Activated naive CD8-positive, alpha-beta T cell treated with anti-CD3 and anti-CD28 coated beads for 36 hours (primary cell): Measurements from ENCODE around the gene IFRD2. TPM values are rescaled to one million over a fixed set of nuclear protein-coding genes. Genes with fewer than 3 reads are reported as not detected.

Source experiments
- DNase-seq: peaks from one replicate; pipeline ENCODE4 v3.0.0; 2021
- H3K27ac Mint-ChIP-seq: one replicate; pipeline ENCODE4 v1.8.0; 2022; ENCODE audit warnings: mild to moderate bottlenecking, moderate library complexity, mixed read lengths
- H3K27me3 Mint-ChIP-seq: one replicate; pipeline ENCODE4 v1.8.0; 2022; ENCODE audit warnings: mild to moderate bottlenecking, mixed read lengths
- H3K36me3 Mint-ChIP-seq: one replicate; pipeline ENCODE4 v1.8.0; 2021; ENCODE audit warnings: mild to moderate bottlenecking, mixed read lengths
- H3K4me1 Mint-ChIP-seq: one replicate; pipeline ENCODE4 v1.8.0; 2021; ENCODE audit warnings: mixed read lengths
- H3K4me3 Mint-ChIP-seq: one replicate; pipeline ENCODE4 v1.8.0; 2022; ENCODE audit warnings: mild to moderate bottlenecking, moderate library complexity, mixed read lengths
- H3K9me3 Mint-ChIP-seq: one replicate; pipeline ENCODE4 v1.8.0; 2022; ENCODE audit warnings: mixed read lengths
- total RNA-seq, 2 experiments: library from RNA; stranded (reverse); gene quantifications; one replicate each; pipeline ENCODE4 v1.2.3, GENCODE V29; 2021

The IFRD2 gene, protein sequence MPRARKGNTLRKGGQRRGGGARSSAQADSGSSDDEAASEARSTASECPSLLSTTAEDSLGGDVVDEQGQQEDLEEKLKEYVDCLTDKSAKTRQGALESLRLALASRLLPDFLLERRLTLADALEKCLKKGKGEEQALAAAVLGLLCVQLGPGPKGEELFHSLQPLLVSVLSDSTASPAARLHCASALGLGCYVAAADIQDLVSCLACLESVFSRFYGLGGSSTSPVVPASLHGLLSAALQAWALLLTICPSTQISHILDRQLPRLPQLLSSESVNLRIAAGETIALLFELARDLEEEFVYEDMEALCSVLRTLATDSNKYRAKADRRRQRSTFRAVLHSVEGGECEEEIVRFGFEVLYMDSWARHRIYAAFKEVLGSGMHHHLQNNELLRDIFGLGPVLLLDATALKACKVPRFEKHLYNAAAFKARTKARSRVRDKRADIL
- 100 to 1,000 TPM; 177 to 182 TPM for total RNA-seq

DNA sequence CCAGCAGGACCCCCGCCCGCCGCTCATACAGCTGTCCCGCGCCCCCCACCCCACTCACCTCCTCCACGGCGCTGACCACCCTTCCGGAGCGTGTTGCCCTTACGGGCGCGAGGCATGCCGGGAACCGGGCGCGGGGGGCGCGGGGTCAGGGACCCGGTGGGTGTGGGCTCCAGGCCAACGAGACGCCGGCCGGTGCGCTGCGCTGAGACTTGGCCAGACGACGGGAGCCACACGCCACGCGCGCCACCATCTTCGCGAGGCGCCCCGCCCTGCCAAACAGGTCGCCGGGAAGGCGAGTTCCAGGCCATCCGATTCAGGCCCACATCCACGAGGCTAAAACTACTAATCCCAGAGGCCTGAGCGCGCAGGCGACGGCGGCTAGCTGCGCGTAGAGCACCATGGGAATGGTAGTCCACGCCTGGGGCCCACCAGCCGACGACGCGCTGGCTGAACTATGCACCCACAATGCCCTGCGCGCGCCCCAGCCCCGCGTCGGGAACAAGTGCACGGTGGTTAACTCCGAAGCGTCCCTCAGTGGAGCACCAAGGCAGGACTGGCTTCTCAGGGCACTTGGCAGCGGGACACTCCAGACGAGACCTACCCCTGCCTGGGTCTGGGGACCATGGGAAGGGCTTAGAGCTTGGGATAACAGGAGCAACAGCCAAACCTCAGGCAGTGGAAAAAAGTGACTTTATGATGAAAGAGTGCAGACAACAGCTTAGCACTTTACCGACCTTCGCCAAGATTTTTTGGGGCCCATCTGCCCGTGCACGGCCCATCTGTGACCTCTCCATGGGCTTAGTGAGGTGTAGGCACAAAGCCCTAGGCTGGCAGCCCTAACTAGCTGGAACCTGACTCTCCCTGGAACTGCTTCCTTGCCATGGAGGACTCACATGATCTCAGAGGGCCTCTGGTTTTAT, at the start of gene IFRD2:
TSS of gene IFRD2 (minus strand) at position 271 of the 920 bp plus-strand sequence. CDS start at position 116, 155 bp downstream.
- Mint-ChIP-seq H3K27ac (peak within 1 kb of the TSS; percentile 94), H3K36me3 (peaks cover 12% of the 10 kb centered on the region), H3K27me3 (no peaks in the 10 kb centered on the region), H3K4me3 (peak within 1 kb of the TSS; percentile 97), H3K4me1 (peaks cover 8% of the 10 kb centered on the region), H3K9me3 (no peaks in the 10 kb centered on the region)
- peak; percentile 97 for DNase-seq

DNA sequence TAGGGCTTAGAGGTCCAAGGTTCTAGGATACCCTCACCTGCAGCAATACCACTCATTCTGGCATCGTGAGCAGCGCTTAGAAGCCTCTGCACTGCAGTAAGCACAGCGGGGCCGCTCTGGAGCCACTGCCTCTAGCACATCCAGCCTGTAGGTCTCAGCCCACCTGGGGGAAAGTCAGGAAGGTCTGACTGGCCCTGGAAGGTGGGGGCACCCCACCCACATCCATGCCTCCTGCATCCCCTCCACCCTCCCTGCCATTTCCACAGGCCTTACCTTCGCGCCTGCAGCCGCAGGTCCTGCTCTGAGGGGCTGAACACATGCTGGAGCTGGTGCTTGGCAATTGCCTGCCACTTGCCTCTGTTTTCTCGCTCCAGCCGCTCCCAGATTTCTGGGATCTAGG, 49.3 kb upstream of the IFRD2 start:
- Mint-ChIP-seq H3K36me3 (peaks cover 32% of the 10 kb centered on the region), H3K4me3 (peak overlapping the region; percentile 97), H3K27me3 (no peaks in the 10 kb centered on the region), H3K27ac (peak overlapping the region; percentile 90), H3K9me3 (no peaks in the 10 kb centered on the region), H3K4me1 (peaks cover 26% of the 10 kb centered on the region)
- DNase-seq = no peak

DNA sequence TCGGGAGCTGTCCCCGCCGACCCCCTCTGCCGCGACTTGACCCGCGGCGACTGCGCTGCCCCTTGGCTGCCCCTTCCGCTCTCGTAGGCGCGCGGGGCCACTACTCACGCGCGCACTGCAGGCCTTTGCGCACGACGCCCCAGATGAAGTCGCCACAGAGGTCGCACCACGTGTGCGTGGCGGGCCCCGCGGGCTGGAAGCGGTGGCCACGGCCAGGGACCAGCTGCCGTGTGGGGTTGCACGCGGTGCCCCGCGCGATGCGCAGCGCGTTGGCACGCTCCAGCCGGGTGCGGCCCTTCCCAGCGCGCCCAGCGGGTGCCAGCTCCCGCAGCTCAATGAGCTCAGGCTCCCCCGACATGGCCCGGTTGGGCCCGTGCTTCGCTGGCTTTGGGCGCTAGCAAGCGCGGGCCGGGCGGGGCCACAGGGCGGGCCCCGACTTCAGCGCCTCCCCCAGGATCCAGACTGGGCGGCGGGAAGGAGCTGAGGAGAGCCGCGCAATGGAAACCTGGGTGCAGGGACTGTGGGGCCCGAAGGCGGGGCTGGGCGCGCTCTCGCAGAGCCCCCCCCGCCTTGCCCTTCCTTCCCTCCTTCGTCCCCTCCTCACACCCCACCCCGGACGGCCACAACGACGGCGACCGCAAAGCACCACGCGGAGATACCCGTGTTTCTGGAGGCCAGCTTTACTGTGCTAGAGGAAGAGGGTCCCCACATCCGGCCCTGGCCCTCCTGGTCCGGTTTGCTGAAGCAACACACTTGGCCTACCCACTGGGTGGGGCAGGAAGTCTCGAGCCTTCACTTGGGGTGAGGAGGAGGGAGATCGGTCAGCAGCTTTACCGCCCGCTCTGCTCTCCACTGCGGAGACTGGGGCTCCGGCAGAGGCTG, 48.5 kb upstream of the IFRD2 start, which contains the start of gene RASSF1:
TSS of gene RASSF1 (minus strand) at position 389 of the 882 bp plus-strand sequence. CDS start at position 358, 31 bp downstream.
- H3K4me1 Mint-ChIP-seq = peaks cover 26% of the 10 kb centered on the region

DNA sequence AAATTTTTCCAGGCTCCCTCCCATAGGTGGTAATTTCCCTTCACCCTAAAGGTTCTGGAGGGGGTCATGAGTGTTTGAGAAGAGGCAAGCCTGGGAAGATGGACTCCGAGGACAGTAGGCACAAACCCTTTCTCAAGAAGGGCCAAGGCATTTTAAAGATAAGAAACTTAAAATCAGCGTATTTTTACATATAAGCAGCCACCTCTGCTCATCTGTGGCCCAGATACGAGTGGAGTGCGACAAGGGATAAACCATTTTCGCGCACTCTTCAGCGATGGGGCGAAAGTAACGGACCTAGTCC, 47.9 kb upstream of the IFRD2 start:
- H3K9me3 Mint-ChIP-seq = no peaks in the 10 kb centered on the region

More for the DNA sequence above, 48.5 kb upstream of the IFRD2 start, which contains the start of gene RASSF1:
- no peaks in the 10 kb centered on the region for H3K27me3 Mint-ChIP-seq
- H3K36me3 Mint-ChIP-seq = peaks cover 40% of the 10 kb centered on the region
- peak; percentile 86 for DNase-seq
- no peaks in the 10 kb centered on the region for H3K9me3 Mint-ChIP-seq
- peak within 1 kb of the TSS; percentile 97 for H3K4me3 Mint-ChIP-seq
- H3K27ac Mint-ChIP-seq = peak within 1 kb of the TSS; percentile 98

DNA sequence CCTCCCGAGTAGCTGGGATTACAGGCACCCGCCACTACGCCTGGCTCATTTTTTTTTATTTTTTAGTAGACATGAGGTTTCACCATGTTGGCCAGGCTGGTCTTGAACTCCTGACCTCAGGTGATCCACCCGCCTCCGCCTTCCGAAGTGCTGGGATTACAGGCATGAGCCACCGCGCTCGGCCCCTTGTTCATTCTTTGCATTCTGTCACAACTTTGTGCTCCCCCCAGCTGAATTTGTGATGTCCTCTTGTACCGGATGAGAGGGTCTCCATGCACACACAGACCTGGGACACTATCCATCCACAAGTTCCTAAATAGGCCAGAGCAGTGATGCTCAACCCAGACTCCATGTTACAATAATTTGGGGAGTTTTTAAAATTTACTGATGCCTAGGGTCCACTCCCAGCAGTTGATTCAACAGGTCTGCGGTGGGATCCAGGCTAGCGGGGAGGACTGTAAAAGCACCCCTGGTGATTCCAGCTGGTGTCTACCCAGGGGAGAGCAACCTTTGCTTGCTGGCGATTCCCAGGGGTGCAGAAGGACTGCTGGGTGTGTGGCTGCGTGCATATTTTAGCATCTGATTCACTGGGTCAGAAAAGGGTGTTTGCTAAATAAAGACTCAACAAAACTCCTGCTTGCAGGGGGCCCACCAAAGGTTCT, 47.4 kb upstream of the IFRD2 start:
- Mint-ChIP-seq H3K27ac (peak overlapping the region; percentile 98), H3K9me3 (no peaks in the 10 kb centered on the region), H3K4me3 (peak overlapping the region; percentile 97), H3K27me3 (no peaks in the 10 kb centered on the region), H3K4me1 (peaks cover 32% of the 10 kb centered on the region), H3K36me3 (peaks cover 47% of the 10 kb centered on the region)
- DNase-seq = no peak

More for the DNA sequence above, 47.9 kb upstream of the IFRD2 start:
- Mint-ChIP-seq H3K27me3 (no peaks in the 10 kb centered on the region), H3K4me1 (peaks cover 32% of the 10 kb centered on the region), H3K4me3 (peak overlapping the region; percentile 97), H3K27ac (peak overlapping the region; percentile 98), H3K36me3 (peaks cover 46% of the 10 kb centered on the region)
- DNase-seq = no peak

DNA sequence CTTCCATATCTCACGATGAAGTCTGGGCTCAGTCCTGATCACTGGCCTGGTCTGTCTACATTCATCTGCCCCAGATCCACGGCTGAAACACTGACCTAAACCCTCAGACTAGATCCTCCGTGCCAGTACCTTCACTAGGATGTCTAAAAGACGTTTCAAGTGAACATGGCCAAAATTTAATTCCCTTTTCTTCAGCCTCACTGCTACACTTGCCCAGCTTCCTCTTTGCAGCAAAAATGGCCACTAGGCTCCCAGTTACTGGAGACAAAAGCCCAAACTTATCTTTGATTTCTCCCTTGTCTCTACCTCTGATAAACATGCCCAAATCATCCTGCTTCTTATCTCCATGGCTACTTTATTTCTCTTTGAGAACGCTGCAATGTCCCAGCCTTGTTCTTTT, 46.7 kb upstream of the IFRD2 start:
- Mint-ChIP-seq H3K27ac (peak overlapping the region; percentile 98), H3K9me3 (no peaks in the 10 kb centered on the region), H3K27me3 (no peaks in the 10 kb centered on the region), H3K36me3 (peaks cover 53% of the 10 kb centered on the region), H3K4me1 (peaks cover 37% of the 10 kb centered on the region), H3K4me3 (peak overlapping the region; percentile 97)
- DNase-seq = no peak

DNA sequence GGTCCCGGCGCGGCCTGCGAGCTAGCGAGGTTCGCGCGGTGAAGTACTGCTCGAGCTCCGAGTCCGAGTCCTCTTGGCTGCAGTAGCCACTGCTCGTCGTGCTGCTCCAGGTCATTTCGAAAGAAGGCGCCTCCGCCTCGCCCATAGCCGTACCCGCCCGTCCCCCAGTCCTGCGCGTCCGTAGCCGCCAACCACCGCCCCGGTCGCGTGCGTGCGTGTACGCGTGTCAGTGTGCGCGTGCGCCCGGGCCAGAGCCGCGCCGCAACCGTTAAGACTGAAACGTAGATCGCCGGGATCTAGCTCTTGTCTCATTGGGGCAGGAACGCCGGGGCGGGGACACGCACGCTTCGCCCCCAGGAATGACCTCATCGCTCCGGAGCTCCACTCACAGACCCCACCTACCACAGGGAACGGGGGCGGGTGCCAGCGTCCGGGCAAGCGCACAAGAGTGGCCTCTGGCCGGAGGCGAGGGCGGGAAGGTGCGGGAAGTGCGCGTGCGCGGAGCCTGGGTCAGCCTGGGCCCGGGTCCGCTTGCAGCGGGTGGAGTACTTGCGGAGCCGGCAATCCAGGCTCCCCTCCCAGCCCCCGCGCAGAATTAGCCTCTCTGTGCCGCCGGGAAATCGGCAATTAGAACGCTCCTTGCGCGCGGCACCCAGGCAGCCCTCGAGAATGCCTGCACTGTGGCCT, 45.1 kb upstream of the IFRD2 start:
- Mint-ChIP-seq H3K4me3 (peak overlapping the region; percentile 97), H3K27ac (peak overlapping the region; percentile 98), H3K36me3 (peaks cover 62% of the 10 kb centered on the region), H3K4me1 (peaks cover 47% of the 10 kb centered on the region), H3K27me3 (no peaks in the 10 kb centered on the region), H3K9me3 (no peaks in the 10 kb centered on the region)
- peak; percentile 98 for DNase-seq

DNA sequence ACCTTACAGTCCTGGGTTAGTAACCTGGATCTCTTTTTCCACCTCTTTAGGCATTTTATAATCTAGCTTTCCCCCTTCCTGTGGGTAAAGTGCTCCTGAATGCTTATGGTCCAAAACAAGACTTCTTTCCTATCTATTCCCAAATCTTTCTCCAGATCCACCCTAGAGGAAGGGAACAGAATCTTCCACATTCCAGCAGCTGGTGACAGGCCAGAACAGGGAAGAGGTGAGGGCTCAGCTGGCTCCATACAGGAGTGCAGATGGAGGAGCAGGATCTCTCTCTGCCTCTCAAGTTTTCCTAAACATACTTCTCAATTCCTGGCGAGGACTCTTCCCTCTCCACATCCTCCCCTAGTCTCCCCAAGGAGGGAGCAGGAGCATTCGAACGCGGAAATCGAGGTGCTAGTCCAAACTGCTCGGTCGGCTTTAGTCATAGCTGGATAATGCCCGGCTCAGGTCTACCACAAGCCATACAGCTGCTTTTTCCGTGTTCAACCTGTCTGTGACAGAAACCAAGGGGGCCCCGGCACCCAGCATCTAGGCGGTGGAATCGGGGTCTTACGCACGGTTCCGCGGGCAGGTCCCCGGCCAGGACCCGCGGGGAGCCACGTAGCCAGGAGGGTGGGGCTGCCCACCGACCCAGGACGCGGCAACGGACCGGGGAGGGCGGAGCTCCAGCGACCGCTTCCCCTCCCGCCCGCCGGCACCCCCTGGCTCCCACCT, 44.4 kb upstream of the IFRD2 start:
- Mint-ChIP-seq H3K9me3 (no peaks in the 10 kb centered on the region), H3K36me3 (peaks cover 66% of the 10 kb centered on the region), H3K27ac (peak overlapping the region; percentile 98), H3K4me3 (peak overlapping the region; percentile 97), H3K27me3 (no peaks in the 10 kb centered on the region), H3K4me1 (peaks cover 49% of the 10 kb centered on the region)
- DNase-seq = no peak

DNA sequence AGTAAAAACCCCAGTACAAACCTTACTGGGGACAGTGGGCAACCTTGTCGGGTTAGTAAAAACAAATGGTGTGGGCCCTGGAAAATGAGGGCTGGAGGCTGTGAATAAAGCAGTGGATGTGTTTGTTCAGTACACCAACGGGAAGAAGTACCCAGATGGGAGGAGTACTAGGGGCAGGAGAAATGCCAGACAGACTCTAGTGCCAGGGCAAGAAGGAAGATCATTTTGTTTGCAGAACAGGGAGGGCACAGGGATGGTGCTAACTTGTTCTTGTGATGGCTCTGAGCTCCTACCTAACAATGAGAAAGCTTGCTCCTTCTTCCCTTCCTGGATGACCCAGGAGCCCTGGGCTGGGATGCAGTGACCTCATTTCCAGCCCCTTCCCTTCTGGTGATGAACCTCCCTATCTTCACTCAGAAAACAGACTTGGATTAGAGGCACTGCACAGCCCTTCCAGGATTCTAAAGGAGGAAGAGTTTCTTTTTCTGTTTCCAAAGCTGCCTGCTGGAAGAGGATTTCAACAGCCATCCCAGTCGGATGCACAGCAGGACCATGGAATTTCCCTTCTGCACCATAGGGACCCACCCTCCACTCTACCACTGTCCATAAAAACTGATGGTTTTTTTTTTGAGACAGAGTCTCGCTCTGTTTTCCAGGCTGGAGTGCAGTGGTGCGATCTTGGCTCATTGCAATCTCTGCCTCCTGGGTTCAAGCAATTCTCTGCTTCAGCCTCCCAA, 42.3 kb upstream of the IFRD2 start:
- H3K4me1 Mint-ChIP-seq = peaks cover 41% of the 10 kb centered on the region
- H3K27ac Mint-ChIP-seq = peak overlapping the region; percentile 88
- H3K4me3 Mint-ChIP-seq = peak overlapping the region; percentile 97
- DNase-seq = no peak
- H3K9me3 Mint-ChIP-seq = no peaks in the 10 kb centered on the region
- H3K27me3 Mint-ChIP-seq = no peaks in the 10 kb centered on the region
- H3K36me3 Mint-ChIP-seq = peaks cover 59% of the 10 kb centered on the region

DNA sequence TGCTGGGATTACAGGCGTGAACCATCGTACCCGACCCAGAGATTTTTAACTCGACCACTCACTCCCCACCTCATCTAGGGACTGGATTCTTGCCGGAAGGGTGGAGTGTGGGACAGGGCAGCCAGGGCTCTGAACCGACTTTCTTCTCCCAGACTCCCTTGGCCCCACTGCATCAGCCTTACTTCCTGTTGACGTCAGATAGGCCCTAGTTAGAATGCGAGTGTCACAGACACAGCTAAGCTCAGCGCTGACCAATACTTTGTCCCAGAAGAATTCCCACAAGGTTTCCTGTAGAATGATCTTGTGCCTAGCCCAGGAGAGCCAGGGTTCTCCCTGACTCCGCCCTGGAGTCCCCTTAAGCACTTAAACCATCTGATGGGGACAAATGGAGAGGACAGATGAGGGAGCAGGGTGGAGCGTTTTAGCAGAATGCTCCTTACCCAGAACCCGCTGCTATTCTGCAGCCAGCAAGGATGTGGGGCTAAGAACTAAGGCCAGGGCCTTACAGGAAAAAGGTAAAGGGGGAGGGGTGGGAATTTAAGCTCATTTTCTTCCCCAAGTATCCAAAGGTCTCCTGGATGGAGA, 41.6 kb upstream of the IFRD2 start:
- peak overlapping the region; percentile 88 for H3K27ac Mint-ChIP-seq
- no peak for DNase-seq
- H3K4me1 Mint-ChIP-seq = peaks cover 42% of the 10 kb centered on the region
- no peaks in the 10 kb centered on the region for H3K27me3 Mint-ChIP-seq
- no peaks in the 10 kb centered on the region for H3K9me3 Mint-ChIP-seq
- peak overlapping the region; percentile 97 for H3K4me3 Mint-ChIP-seq
- peaks cover 52% of the 10 kb centered on the region for H3K36me3 Mint-ChIP-seq

DNA sequence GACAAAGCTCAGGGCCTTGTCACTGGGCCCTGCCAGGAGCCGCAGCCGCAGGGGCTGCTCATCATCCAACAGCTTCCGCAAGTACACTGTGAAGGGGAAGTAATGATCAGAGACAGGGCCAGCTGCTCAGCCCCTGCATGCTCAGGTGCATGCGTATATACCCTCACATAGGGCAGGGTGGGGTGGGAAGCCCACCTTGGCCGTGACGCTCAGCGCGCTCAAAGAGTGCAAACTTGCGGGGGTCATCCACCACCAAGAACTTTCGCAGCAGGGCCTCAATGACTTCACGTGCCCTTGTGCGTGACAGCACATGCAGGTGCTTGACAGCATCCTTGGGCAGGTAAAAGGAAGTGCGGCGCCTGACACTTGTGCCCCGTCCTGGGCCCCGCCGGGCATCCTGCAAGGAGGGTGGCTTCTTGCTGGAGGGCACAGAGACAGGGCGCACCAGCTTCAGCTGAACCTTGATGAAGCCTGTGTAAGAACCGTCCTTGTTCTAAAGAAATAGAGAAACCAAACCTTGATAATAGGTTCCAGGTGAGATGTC, 39.2 kb upstream of the IFRD2 start:
- Mint-ChIP-seq H3K27ac (peak overlapping the region; percentile 34), H3K27me3 (no peaks in the 10 kb centered on the region), H3K4me3 (no peak overlapping the region), H3K4me1 (peaks cover 42% of the 10 kb centered on the region), H3K9me3 (no peaks in the 10 kb centered on the region), H3K36me3 (peaks cover 35% of the 10 kb centered on the region)
- DNase-seq = no peak

DNA sequence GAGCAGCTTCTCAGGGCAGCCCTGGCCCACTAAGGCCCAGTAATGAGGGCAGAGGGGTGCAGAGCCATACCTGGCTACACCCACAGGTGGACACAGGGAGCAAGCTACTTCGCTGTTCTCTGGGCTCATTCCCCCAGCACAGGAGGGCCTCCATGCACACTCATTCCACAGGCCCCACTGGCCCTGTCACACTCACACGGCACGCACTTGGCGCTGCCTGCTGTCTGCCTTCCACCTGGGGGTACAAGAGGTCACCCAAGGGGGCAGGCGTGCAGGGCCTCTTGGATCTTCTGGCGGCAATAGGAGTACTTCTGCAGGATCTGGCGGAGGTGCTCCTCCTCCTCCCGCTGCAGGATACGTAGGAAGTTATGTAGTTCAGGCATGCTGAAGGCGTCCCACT, 38.1 kb upstream of the IFRD2 start:
- Mint-ChIP-seq H3K27me3 (no peaks in the 10 kb centered on the region), H3K36me3 (peaks cover 26% of the 10 kb centered on the region), H3K27ac (no peak overlapping the region), H3K4me1 (peaks cover 38% of the 10 kb centered on the region), H3K9me3 (no peaks in the 10 kb centered on the region), H3K4me3 (no peak overlapping the region)
- DNase-seq = no peak
